HepG2 (cell line): ENCODE results near the gene COX6B1. TPM values are rescaled to one million over a fixed set of nuclear protein-coding genes. Genes with fewer than 3 reads are reported as not detected.

Experiments used
- CBX5 ChIP-seq: sonication (generic); formaldehyde crosslinking; IDR thresholded peaks from 2 replicates; pipeline ENCODE4 v1.4.0; 2020; ENCODE audit warnings: missing genetic modification reagents, borderline replicate concordance
- DNMT1 ChIP-seq: sonication (generic); formaldehyde crosslinking; IDR thresholded peaks from 2 replicates; pipeline ENCODE4 v1.5.1; 2020; ENCODE audit warnings: mild to moderate bottlenecking, missing genetic modification reagents
- FOXC1 ChIP-seq: sonication (generic); formaldehyde crosslinking; IDR thresholded peaks from 2 replicates; pipeline ENCODE4 v1.8.0; 2022; ENCODE audit warnings: mild to moderate bottlenecking, missing genetic modification reagents, borderline replicate concordance
- KDM5B ChIP-seq: sonication (generic); formaldehyde crosslinking; IDR thresholded peaks from 2 replicates; pipeline ENCODE4 v1.4.0; 2020; ENCODE audit warnings: missing genetic modification reagents, mild to moderate bottlenecking, borderline replicate concordance
- LRRFIP1 ChIP-seq: sonication (generic); formaldehyde crosslinking; conservative IDR thresholded peaks from 2 replicates; pipeline ENCODE4 v1.4.0; 2020; ENCODE audit warnings: missing genetic modification reagents
- MIXL1 ChIP-seq: IDR thresholded peaks from 2 replicates; pipeline ENCODE4 v1.6.1; 2016
- NFKBIZ ChIP-seq: IDR thresholded peaks from 2 replicates; pipeline ENCODE4 v1.6.1; 2018; ENCODE audit warnings: missing genetic modification reagents, missing compliant biosample characterization
- NFYC ChIP-seq: IDR thresholded peaks from 2 replicates; pipeline ENCODE4 v1.6.1; 2016; ENCODE audit warnings: missing genetic modification reagents, missing compliant biosample characterization
- PHB2 ChIP-seq: fragments of 450-650 bp; IDR thresholded peaks from 2 replicates; pipeline ENCODE4 v1.6.1; 2018; ENCODE audit not compliant: partially characterized antibody
- PRMT3 ChIP-seq: sonication (generic); formaldehyde crosslinking; IDR thresholded peaks from 2 replicates; pipeline ENCODE4 v1.8.1; 2022; ENCODE audit warnings: low read depth, mild to moderate bottlenecking, moderate library complexity, missing genetic modification reagents, borderline replicate concordance
- SP140L ChIP-seq: sonication (generic); formaldehyde crosslinking; IDR thresholded peaks from 2 replicates; pipeline ENCODE4 v1.4.0; 2020; ENCODE audit warnings: missing genetic modification reagents, borderline replicate concordance
- TBX2 ChIP-seq: sonication (generic); formaldehyde crosslinking; IDR thresholded peaks from 2 replicates; pipeline ENCODE4 v1.5.0; 2020; ENCODE audit warnings: missing genetic modification reagents, mild to moderate bottlenecking, borderline replicate concordance
- TCF7L2 ChIP-seq: IDR thresholded peaks from 2 replicates; pipeline ENCODE4 v1.6.1; 2011; ENCODE audit warnings: mild to moderate bottlenecking, low read depth, low read length, moderate library complexity
- TEAD3 ChIP-seq: optimal IDR thresholded peaks from 2 replicates; pipeline ENCODE3; 2016; ENCODE audit warnings: borderline replicate concordance
- ZBTB8A ChIP-seq: sonication (generic); formaldehyde crosslinking; IDR thresholded peaks from 2 replicates; pipeline ENCODE4 v1.4.0; 2020; ENCODE audit warnings: mild to moderate bottlenecking, low read depth, missing genetic modification reagents, borderline replicate concordance
- ZNF10 ChIP-seq: sonication (generic); formaldehyde crosslinking; IDR thresholded peaks from 2 replicates; pipeline ENCODE4 v1.4.0; 2020; ENCODE audit warnings: mild to moderate bottlenecking, low read depth, missing genetic modification reagents, borderline replicate concordance
- ZNF317 ChIP-seq: sonication (generic); formaldehyde crosslinking; IDR thresholded peaks from 2 replicates; pipeline ENCODE4 v1.5.0; 2020; ENCODE audit warnings: mild to moderate bottlenecking, missing genetic modification reagents
- ZNF724P ChIP-seq: sonication (generic); formaldehyde crosslinking; IDR thresholded peaks from 2 replicates; pipeline ENCODE4 v1.8.0; 2022; ENCODE audit warnings: missing genetic modification reagents, borderline replicate concordance
- ZSCAN20 ChIP-seq: sonication (generic); formaldehyde crosslinking; IDR thresholded peaks from 2 replicates; pipeline ENCODE4 v1.4.0; 2020; ENCODE audit warnings: missing genetic modification reagents, mild to moderate bottlenecking, borderline replicate concordance
- polyA plus RNA-seq, 8 experiments: library from polyadenylated mRNA; depleted of rRNA in 3 of 8; stranded (reverse) in 7 of 8; unstranded in 1 of 8; fragments of >200 nt; fragmentation: Illumina TruSeq in 4 of 8; extraction: Trizol in 4 of 8; gene quantifications; 2 replicates each; pipeline versions ENCODE4 v1.2.1 to v1.2.3, GENCODE V29; 2011 to 2016; ENCODE audit warnings: low read depth in 4 of 8, missing spikeins in 1 of 8, mixed read lengths in 1 of 8; ENCODE audit not compliant: insufficient read depth in 1 of 8
- total RNA-seq, 5 experiments: library from RNA; depleted of rRNA; stranded (reverse); fragments of >200 nt; fragmentation: Illumina TruSeq; extraction: Trizol; gene quantifications; 2 replicates each; pipeline ENCODE4 v1.2.3, GENCODE V29; 2016; ENCODE audit warnings: low read depth in 1 of 5
- TF ChIP-seq, protein P1 (sequence below): sonication (generic); formaldehyde crosslinking; conservative IDR thresholded peaks from 2 replicates; pipeline ENCODE4 v1.8.0; 2022; ENCODE audit warnings: missing genetic modification reagents
- TF ChIP-seq, protein P2 (sequence below): IDR thresholded peaks from 2 replicates; pipeline ENCODE4 v1.4.0; 2020; ENCODE audit warnings: mild to moderate bottlenecking, missing genetic modification reagents

The COX6B1 gene
- total and polyA plus RNA-seq, 2 of the 13 experiments (the other 11 are each of a cell fraction or from before 2014, with no cell fraction given): 481 to 487 TPM

GRCh38 chr19:35643255-35644205 lies 4.6 kb upstream of the COX6B1 start (continued):
- TF ChIP-seq DNMT1 (CRISPR knock-in tag) (peak; percentile 77; the same call in 1 of the 2 replicates), ZNF10 (CRISPR knock-in tag) (no peak), KDM5B (peak; percentile 67), CBX5 (peak; percentile 77), ZNF317 (no peak), ZSCAN20 (CRISPR knock-in tag) (peak; percentile 87; the same call in 1 of the 2 replicates), NFYC (CRISPR knock-in tag) (no peak; the same call in 1 of the 2 replicates), TBX2 (CRISPR knock-in tag) (peak; percentile 43; the same call in 1 of the 2 replicates), ZBTB8A (CRISPR knock-in tag) (no peak), TCF7L2 (no peak), LRRFIP1 (no peak), TEAD3 (CRISPR knock-in tag) (peak; percentile 25), FOXC1 (CRISPR knock-in tag) (peak; percentile 38; the same call in 1 of the 2 replicates), ZNF724P (CRISPR knock-in tag) (no peak), PHB2 (no peak), PRMT3 (CRISPR knock-in tag) (peak; percentile 82; the same call in 1 of the 2 replicates), NFKBIZ (CRISPR knock-in tag) (peak; percentile 69), MIXL1 (peak; percentile 17; the same call in 1 of the 2 replicates), SP140L (no peak; the same call in 1 of the 2 replicates)
- TF ChIP-seq, protein P1, sequence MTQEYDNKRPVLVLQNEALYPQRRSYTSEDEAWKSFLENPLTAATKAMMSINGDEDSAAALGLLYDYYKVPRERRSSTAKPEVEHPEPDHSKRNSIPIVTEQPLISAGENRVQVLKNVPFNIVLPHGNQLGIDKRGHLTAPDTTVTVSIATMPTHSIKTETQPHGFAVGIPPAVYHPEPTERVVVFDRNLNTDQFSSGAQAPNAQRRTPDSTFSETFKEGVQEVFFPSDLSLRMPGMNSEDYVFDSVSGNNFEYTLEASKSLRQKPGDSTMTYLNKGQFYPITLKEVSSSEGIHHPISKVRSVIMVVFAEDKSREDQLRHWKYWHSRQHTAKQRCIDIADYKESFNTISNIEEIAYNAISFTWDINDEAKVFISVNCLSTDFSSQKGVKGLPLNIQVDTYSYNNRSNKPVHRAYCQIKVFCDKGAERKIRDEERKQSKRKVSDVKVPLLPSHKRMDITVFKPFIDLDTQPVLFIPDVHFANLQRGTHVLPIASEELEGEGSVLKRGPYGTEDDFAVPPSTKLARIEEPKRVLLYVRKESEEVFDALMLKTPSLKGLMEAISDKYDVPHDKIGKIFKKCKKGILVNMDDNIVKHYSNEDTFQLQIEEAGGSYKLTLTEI (CRISPR knock-in tag): no peak
- TF ChIP-seq, protein P2, sequence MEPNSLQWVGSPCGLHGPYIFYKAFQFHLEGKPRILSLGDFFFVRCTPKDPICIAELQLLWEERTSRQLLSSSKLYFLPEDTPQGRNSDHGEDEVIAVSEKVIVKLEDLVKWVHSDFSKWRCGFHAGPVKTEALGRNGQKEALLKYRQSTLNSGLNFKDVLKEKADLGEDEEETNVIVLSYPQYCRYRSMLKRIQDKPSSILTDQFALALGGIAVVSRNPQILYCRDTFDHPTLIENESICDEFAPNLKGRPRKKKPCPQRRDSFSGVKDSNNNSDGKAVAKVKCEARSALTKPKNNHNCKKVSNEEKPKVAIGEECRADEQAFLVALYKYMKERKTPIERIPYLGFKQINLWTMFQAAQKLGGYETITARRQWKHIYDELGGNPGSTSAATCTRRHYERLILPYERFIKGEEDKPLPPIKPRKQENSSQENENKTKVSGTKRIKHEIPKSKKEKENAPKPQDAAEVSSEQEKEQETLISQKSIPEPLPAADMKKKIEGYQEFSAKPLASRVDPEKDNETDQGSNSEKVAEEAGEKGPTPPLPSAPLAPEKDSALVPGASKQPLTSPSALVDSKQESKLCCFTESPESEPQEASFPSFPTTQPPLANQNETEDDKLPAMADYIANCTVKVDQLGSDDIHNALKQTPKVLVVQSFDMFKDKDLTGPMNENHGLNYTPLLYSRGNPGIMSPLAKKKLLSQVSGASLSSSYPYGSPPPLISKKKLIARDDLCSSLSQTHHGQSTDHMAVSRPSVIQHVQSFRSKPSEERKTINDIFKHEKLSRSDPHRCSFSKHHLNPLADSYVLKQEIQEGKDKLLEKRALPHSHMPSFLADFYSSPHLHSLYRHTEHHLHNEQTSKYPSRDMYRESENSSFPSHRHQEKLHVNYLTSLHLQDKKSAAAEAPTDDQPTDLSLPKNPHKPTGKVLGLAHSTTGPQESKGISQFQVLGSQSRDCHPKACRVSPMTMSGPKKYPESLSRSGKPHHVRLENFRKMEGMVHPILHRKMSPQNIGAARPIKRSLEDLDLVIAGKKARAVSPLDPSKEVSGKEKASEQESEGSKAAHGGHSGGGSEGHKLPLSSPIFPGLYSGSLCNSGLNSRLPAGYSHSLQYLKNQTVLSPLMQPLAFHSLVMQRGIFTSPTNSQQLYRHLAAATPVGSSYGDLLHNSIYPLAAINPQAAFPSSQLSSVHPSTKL (CRISPR knock-in tag): peak; percentile 49
